Measurements from ENCODE around the gene TRIM65.

DNA sequence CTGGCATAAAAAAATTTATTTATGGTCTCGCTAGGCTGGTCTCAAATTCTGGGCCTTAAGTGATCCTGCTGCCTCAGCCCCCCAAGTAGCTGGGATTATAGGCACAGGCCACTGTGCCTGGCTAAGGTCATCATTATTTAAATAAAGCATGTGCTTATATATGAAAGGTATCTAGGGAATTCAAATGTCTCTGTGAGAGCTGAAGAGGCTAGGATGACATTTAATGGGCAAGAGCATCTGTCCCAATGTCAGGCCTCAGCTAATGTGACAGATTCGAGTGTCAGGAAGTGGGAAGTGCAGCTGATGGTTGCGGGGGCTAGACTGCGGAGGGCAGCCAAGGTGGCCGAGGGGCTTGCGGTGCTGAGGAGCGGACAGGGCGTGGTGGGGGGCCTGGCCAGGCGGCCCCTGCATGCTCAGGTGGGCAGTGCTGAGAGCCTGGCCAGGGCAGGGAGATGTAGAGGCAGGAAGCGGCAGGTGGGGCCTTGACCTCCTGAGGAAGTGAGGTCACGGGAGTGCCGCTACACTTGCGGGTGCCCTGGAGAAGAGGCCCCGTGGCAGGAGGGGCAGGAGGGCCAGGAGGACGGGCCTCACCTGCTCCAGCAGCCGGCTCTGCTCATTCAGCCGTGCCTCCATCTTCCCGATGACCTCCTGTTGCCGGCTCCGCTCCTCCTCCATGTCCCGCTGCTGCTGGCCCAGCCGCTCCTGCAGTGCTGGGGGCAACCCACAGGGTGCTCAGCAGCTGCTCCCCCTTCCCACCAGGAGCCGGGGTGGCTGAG is 20.6 kb upstream of the TRIM65 start:
- TF ChIP-seq, protein P1, sequence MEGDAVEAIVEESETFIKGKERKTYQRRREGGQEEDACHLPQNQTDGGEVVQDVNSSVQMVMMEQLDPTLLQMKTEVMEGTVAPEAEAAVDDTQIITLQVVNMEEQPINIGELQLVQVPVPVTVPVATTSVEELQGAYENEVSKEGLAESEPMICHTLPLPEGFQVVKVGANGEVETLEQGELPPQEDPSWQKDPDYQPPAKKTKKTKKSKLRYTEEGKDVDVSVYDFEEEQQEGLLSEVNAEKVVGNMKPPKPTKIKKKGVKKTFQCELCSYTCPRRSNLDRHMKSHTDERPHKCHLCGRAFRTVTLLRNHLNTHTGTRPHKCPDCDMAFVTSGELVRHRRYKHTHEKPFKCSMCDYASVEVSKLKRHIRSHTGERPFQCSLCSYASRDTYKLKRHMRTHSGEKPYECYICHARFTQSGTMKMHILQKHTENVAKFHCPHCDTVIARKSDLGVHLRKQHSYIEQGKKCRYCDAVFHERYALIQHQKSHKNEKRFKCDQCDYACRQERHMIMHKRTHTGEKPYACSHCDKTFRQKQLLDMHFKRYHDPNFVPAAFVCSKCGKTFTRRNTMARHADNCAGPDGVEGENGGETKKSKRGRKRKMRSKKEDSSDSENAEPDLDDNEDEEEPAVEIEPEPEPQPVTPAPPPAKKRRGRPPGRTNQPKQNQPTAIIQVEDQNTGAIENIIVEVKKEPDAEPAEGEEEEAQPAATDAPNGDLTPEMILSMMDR (conservative IDR thresholded peaks at IDR 0.05; ENCODE audit: low read length): no peak
- TF ChIP-seq EZH2phosphoT487 (IDR thresholded peaks at IDR 0.05; ENCODE audit: borderline replicate concordance, low read depth, low read length): no peak
